HG03139 (cell line): ENCODE results near the gene SNAI3.

ENCODE experiments used
- ATAC-seq: cut with Tn5 transposase; IDR thresholded peaks from one replicate; pipeline ENCODE4 v1.9.1; 2021; ENCODE audit not compliant: unreplicated experiment

The SNAI3 gene

DNA sequence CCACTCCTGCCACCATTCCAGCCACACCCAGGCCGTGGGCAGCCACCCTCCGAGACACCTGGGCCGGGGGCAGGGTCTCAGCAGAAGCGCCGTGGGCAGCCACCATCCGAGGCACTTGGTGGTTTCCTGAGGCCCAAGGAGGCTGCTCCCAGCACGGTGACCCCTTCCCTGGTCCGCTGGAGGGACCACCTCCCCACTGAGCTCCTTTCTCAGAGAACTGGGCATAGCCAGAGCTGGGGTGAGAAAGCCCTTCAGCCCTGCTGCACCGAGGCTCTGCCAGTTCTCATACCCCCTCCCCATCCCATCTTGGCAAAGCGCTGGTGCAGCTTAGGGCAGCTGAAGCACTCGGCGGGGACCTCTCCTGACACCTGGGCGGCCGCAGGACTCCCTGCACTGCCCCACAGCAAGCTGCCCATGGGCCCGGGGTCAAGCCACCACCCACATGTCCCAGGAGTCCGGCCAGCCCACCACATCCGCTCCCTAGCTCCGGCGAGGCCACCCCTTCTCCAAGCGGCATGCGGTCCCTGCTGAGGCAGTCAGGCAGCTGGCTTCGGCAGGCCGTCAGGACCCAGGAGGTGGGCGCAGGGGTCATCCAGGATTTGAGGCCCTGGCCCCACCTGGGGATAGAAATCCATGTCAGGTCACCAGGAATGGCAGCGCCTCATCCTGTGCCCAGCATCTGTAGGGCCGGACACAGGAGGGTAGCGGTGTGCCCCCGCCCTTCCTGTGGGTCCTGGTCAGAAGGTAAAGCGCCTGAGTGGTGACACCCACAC, 34.1 kb downstream of the SNAI3 start:
- ATAC-seq, result no peak

- peak; percentile 67 for ATAC-seq
These were observed 34.9 kb downstream of the SNAI3 start for GRCh38 chr16:88651276-88651988.

- ATAC-seq, result peak; percentile 56
These were observed 35.5 kb downstream of the SNAI3 start, which contains the start of gene CYBA for GRCh38 chr16:88650749-88651275. Gene CYBA, minus strand, starts transcription at chr16:88651053. Its CDS starts 40 bp downstream, at chr16:88651013.

- ATAC-seq, result peak; percentile 2
These were observed 36.2 kb downstream of the SNAI3 start for GRCh38 chr16:88649924-88650748.

DNA sequence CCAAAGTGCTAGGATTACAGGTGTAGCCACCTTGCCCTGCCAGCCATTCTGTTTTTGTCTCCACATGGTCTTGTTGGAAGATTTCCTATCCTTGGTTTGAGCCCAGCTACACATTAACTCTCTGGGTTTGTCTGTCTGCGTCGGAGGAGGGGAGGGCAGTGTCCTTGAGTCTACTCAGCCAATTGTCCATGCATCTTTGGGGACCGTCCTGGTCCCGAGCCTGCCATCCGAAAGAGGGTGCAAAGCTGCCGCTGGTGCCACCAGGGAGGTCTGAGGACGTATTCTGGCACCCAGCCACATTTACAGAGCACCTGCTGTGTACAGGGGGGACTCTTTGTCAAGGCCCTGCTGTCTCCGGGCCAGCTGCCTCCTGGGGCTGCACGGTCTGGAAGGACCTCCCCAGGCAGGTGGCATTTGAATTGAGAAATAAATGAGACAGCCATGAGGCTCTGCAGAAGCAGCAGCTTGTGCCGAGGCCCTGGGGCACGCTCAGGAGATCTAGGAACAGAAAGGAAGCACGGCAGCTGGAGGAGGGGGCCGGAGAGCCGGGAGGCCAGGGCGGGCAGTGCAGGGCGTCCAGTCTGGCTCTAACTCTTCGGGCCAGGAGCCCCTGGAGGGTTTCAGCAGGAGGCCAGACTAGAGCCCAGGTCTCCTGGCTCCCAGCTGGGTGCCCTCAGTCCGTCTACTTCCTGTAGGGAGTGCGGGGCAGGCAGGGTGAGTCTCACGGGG, 36.9 kb downstream of the SNAI3 start:
- ATAC-seq, result no peak

DNA sequence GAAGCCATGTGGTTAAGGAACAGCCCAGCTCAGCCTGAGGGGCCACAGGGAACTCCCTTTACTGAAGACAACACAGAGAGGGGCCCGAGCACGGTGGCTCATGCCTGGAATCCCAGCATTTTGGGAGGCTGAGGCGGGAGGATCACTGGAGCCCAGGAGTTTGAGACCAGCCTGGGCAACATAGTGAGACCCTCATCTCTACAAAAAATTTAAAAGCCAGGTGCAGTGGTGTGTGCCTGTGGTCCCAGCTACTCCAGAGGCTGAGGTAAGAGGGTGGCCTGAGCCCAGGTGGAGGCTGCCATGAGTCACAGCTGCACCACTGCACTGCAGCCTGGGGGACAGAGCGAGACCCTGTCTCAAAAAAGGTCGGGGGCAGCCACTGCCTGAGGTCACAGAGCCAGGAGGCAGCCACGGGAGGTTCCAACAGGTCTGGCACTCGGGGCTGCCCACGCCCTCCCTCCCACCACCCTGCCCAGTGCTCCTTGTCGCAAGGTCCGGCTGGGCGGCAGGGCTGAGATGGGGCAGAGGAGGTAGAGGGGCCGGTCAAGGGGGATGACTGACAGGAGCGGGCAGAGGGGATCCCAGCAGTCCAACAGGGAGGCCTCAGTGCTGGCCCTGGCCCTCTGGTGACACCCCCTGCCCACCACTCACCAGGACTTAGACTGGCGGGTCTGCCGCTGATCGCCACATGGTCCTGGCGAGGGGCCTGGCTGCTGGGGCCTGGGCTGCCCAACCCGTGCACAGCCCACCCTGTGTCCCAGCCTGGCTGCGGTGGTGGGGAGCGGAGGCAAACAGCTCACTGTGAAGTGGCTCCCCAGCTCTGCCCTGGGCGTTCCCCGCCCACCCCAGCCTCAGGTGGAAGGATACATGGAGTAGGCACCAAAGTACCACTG, 38.9 kb downstream of the SNAI3 start:
- no peak for ATAC-seq

DNA sequence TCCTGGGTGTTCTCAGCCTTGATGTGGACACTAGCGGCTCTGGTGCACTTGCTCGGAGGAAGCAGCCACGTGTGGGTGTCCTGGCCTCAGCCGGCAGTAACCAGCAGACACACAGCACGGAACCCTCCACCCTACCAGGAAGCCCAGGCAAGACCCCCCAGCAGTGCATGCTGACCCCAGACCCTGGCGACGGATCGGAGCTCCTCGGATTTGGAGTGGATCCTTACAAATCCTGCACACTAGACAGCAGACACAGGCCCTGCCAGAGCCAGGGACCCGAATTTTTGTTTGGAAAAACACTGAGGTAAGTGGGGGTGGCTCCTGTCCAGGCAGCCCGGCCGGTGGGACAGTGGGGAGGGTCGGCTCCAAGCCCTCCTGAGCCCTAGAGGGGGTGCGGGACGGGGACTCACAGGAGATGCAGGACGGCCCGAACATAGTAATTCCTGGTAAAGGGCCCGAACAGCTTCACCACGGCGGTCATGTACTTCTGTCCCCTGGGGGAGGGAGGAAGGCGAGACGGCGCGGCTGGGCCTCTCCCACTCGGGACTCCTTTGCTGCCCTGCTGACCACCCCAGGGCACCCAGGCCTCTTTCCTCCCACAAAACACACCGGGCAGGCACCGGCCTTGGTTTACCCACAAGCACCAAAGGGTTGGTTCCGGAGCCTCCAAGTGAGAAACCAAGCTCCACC, 39.8 kb downstream of the SNAI3 start:
- ATAC-seq, result no peak

DNA sequence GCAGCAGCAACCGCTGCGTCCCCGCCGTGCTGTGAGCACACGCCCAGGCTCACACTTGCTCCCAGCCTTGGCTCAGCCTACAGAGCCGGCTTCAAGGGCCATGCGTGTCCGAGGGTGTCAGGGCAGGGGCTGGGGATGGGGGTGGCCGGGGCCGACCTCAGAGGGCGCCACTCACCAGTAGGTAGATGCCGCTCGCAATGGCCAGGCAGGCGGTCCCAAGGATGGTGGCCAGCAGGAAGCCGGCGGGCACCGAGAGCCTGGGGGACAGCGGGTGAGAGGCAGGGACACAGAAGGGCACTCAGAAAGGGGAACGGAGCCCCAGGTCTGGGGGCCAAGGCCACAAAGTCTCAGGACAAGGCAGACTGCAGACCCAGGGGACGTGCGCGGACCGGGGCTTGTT, 40.4 kb downstream of the SNAI3 start:
- no peak for ATAC-seq

DNA sequence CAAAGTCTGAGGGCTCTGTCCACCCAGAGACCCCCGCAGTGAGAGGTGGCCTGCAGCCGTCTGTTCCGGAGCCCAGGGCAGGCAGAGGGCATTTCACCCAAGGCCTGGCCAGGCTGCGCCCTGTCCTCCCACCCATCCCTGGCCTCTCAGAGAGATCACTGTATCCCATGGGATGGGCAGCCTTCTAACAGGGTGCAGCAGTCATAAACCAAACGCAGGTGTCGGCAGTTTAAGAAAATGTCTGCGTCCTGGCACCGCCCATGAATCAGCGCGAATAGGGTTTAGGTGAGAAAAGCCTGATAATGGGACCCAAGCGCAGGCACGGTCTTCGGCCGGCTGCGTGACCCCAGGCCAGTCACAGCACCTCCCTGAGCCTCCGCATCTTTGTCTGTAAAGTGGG, 40.9 kb downstream of the SNAI3 start:
- ATAC-seq, result no peak

GRCh38 chr16:88643644-88643932, 42.7 kb downstream of the SNAI3 start:
- no peak for ATAC-seq

- no peak for ATAC-seq
These were observed 43.2 kb downstream of the SNAI3 start for GRCh38 chr16:88642881-88643643.

GRCh38 chr16:88640498-88641247, 45.6 kb downstream of the SNAI3 start:
- ATAC-seq, result no peak

DNA sequence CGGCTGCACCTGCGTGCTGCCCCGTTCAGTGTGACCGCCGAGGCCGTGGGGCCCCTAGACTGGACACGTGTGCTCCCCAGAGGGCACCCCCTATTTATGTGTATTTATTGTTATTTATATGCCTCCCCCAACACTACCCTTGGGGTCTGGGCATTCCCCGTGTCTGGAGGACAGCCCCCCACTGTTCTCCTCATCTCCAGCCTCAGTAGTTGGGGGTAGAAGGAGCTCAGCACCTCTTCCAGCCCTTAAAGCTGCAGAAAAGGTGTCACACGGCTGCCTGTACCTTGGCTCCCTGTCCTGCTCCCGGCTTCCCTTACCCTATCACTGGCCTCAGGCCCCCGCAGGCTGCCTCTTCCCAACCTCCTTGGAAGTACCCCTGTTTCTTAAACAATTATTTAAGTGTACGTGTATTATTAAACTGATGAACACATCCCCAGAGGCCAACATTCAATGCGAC, 46.2 kb downstream of the SNAI3 start:
- ATAC-seq, result no peak

- ATAC-seq, result no peak
These were observed 46.9 kb downstream of the SNAI3 start for GRCh38 chr16:88639231-88640038.

- no peak for ATAC-seq
These were observed 47.7 kb downstream of the SNAI3 start, which contains the start of gene IL17C for GRCh38 chr16:88638323-88639230. Gene IL17C, plus strand, starts transcription at chr16:88638572. Its CDS starts 70 bp downstream, at chr16:88638642.
